Fibroblast of lung (primary cell): ENCODE data around the gene GPR180.

Source experiments
- CTCF ChIP-seq, 2 donors: IDR thresholded peaks in 1 of 2; conservative IDR thresholded peaks in 1 of 2; 1 replicate in 1 of 2; 2 replicates in 1 of 2; pipeline ENCODE4 v1.5.1; 2011 to 2012; ENCODE audit warnings: low read length in 2 of 2, control low read depth in 1 of 2, inconsistent platforms in 1 of 2, low read depth in 1 of 2, mild to moderate bottlenecking in 1 of 2
- EZH2 ChIP-seq: IDR thresholded peaks from 2 replicates; pipeline ENCODE4 v1.5.1; 2012; ENCODE audit warnings: low read length, control low read depth, mild to moderate bottlenecking; ENCODE audit errors: missing control alignments

GRCh38 chr13:94585543-94586101, 16.0 kb upstream of the GPR180 start:
- TF ChIP-seq CTCF (conservative IDR thresholded peaks at IDR 0.05 in 1 of 2, IDR thresholded peaks at IDR 0.05 in 1 of 2; ENCODE audit: low read depth in 1 of 2, low read length in 2 of 2) (no peak), EZH2 (no peak)
